Central memory CD4-positive, alpha-beta T cell (primary cell): ENCODE data around the gene CSRNP3.

ENCODE experiments used
- DNase-seq: peaks from one replicate; pipeline ENCODE4 v3.0.0; 2022

Gene CSRNP3

DNA sequence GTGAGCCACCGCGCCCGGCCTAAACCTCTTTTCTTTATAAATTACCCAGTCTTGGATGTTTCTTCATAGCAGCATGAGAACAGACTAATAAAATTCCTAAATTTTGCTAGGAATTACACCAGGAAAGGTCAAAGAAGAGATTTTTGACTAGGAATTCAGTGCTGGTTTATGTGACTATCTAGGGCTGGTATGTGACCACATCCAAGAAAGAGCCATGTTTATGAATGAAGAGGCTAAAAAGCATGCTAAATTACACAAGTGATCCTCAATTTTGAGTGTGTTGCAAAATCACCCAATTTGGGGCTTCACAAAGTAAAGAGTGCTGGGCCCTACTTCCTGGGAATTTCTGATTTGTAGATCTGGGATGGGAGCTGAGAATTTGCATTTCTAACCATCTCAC is 123.6 kb downstream of the CSRNP3 start:
- no peak for DNase-seq

DNA sequence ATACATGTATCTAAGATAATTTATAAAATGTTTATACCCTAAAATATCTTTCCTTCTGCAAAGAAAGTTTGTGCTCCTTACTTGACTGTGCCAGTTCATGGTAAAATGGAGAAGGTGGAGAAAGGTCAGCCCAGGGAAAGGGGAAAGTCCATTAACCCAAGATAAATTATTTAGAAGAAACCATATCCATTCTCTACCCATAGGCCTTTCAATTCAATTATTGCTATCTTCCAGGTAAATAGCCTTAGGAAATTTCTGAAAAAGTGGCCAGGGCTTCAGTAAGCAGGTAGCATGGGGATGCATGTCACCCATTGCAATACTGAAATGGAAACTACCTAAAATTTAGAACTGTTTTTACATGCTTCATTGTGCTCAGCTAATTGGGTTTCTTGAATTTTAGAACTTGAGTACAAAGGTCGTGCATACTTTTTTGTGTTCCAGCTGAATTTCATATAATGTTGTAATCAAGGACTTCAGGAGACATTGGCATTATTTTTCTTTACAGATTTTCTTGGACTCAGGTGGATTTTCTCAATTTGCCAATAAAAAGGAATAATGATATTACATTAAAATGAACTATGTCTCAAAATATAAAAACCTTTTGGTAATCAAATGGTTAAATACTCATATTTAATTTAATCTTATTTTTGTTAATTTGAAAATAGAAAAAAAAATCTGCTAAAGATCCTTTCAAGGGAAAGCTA is 124.9 kb downstream of the CSRNP3 start:
- no peak for DNase-seq

DNA sequence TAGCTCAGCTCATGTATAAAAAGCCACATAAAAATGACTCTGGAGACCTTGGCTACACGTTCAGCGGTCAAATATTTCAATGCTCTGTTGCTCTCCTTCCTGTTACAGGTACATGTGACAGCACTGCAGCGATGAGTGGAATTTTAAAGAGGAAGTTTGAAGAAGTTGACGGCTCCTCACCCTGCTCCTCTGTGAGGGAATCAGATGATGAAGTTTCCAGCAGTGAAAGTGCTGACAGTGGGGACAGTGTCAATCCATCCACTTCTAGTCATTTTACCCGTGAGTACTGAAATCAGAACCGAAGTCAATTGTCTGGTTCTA is 125.4 kb downstream of the CSRNP3 start:
- DNase-seq = no peak

DNA sequence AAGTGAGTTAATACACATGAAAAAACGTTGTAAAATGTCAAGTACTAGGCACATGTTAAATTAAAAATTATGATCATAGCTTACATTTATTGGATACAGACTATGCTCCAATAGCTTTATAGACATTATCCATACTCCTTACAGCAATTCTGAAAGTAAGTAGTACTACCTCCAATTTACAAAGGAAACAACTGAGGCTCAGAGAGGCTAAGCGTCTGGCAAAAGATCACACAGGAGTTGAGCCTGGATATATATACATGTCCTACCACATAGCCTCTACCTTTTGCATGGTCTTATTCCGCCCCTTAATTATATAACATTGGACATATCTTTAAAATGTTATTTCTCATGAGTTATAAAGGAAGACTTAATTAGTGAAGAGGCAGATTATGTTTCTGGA is 127.3 kb downstream of the CSRNP3 start:
- DNase-seq = no peak

DNA sequence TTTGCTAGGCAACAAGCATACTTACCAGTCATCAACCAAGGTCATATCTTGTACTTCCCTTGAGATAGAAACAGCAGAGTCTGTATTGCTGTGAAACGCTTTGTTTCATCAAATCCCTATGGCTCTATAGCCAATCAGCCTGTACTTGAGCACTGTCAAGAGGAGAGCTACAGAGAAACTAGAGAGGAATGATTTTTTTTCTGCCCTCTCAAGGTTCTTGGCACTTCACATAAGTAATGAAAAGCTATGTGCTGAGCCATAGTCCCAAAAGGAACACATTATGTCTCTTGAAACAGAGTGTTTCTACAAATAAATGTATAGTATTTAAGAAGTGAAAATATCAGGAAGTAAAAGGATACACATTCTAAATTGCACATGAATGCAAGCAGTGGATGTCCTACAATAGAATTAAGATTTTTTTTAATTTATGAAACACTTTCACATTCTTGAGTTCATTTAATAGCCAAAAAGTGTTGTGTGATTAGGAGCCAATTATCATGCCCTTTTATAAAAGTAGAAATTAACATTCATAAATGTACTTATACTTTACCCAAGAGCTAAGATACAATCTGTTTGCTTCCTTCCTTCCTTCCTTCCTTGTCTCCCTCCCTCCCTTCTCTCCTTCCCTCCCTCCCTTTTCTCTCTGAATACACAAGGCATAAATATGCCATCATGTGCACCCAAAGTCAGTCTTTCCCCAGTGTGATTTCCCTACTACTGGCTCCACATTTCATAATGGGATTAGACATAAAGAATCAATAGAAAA is 131.8 kb downstream of the CSRNP3 start:
- no peak for DNase-seq

DNA sequence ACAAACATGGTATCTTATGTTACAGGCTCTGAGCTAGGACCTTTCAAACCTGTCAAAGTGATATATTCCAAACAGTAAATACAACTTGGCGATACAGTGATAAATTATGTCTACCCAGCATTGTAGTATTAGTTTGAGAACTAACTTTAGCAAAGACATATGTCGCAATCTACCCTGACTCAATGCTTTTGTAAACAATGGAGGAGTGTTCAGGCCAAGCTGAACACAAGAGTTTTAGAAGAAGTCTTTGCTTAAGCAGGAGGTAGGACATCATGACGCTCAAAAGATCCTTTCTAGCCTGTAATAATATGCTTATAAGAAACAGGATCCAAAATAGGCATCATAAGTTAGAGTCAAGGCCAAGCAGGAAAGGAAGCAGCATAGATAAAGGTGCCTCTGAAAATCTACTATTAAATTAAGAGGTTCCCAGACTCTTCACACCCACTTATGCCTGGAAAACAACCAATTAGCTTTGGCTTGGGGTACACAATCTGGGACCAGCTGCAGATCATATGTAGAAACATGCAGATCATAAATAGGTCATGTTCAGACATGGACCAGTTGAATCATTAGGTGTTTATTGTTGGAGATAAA is 132.5 kb downstream of the CSRNP3 start:
- no peak for DNase-seq

DNA sequence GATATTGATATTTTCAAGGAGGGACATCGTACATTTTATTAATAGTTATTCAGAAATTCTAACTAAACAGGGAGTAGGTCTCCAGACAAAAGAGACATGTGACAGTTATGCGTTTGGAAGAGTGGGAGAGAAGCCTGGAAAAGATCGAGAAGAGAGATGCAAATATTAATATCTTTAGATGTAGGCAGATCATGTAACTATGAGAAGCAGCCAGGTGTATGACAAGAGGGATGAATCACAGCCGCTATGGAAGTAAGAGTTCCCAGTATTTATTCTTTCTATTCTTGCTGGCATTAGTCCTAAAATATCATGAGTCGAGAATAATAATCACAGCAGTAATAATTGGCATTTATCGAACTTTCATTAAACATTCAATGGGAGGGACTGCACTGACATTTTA is 140.2 kb downstream of the CSRNP3 start:
- DNase-seq = no peak

DNA sequence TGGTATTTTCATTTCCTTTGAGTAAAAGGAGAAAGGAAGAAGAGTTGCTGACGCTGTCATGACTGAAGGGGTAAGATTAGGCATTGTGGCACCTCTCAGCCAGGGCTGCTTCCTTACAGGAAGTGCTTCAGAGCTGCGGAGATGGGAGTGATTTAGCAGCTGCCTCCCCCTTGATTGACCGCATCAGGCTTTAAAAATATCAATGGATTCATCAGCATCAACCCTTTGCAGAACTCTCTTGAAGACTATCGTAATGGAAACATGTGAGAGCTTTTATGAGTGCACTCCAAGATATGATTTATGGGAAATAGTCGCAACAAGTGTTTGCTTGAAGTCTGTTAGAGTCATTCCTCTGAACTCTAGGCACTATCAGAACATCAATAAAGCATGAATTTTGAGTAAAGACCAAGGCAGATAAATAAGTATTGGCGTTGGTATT is 141.1 kb downstream of the CSRNP3 start:
- no peak for DNase-seq

DNA sequence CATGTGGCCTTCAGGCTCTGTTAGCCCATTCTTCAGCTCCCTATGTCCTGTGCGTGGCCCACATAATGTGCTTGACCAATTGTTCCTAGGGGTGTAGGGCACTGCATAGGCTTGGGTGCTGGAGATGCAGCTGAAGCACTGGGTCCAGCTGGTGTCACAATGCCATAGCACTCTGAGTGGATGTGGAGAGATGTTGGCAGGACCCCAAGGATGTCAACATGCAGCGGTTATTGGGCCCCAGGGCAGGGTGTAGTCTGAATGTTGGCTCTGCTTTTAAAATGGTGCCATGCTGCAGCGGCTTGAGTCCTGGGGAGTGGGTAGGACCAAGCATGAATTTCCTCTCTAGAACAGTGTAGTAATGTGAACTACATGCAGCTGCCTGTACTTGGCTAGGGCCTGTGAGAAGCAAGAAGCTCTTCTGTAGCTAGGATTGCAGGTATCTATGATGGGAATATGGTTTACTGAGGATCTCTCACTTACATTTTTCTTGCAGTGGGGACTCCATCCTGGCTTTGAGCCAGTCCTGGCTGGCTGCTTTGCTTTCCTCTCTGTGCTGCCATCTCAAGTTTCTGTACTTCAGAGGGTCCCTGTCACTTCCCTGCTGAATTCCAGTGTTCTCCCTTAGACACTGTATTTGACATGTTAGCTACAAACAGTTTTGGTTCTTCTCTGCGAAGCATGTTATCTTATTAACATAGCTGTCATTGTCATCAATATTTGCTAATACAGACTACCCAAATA is 148.4 kb downstream of the CSRNP3 start:
- no peak for DNase-seq

DNA sequence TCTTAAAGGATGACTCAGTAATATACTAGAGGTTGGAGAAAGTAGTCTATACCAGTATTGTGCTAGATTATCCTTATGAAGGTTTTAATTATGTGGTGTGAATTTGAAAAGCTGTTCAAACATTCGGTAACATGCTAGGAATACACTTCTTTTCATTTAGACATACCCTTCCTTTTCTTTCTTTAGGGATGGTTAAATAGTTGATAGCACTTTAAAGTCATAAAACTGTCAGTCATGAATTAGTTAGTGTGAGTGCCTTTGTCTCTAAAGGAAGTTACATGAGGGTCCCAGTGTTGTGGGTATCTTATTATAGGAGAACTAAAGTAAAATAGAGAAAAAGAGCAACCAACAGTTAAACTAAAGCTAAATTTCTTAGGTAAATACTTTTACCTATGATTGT is 149.3 kb downstream of the CSRNP3 start:
- no peak for DNase-seq

DNA sequence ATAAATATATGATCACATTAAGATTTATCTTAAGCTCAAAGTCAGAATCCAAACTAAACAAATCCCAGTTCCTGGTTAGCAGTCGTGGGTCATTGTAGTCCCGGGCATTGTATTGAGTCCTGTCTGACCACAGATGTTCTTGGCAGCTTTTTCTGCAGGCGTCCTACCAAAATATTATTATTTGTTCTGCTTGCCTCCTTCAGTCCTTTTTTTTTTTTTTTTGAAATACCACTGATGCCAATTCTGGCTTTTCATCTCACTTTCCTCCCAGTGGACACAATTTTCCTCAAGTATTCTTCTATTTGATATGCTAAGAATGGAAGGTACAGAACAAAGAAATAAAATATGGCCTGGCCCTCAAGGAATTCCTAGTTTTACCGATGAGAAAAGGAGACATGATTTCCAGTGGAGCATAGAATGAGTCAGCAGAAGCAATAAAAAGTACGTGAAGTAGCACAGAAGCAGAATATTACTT is 151.6 kb downstream of the CSRNP3 start:
- no peak for DNase-seq

DNA sequence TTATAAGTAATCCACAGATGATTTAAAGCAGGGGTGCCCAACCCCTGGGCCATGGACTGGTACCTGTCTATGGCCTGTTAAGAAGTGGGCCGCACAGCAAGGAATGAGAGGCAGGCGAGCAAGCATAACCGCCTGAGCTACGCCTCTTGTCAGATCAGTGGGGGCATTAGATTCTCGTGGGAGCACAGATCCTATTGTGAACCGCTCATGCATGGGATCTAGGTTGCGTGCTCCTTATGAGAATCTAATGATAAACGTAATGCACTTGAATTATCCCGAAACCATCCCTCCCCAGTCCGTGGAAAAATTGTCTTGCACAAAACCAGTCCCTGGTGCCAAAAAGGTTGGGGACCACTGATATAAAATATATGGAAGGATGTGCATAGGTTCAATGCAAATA is 153.7 kb downstream of the CSRNP3 start:
- DNase-seq = no peak

DNA sequence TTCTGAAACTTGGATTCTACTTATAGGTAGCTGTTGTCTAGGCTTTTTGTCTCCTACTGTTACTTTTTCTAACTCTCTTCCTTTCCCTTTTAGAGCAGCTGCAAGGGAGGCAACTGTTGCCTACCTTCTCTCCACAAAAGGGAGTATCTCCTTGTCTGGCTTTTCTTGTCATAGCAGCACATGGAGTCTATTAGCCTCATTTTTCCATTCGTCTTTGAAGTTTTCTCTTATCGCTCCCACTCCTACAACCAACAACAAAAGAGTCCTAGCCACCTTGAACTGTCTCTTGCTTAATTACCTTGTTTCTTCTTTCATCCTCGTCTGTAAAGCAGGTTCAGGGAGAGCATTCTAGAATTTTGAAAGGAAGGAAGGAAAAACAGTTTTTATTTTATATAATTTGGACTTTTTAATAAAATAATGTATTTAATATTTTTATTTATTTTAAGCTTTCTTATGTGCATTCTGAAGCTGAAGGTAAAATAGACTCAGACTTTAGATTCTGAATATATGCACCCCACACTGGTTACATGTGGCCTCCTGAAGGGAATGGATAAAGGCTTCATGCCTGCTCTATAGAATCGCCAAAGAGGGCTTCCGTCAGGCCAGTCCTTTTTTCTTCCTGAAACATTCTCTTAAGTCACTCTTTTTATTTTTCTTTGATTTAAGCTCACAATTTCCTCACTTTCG is 154.4 kb downstream of the CSRNP3 start:
- DNase-seq = no peak

DNA sequence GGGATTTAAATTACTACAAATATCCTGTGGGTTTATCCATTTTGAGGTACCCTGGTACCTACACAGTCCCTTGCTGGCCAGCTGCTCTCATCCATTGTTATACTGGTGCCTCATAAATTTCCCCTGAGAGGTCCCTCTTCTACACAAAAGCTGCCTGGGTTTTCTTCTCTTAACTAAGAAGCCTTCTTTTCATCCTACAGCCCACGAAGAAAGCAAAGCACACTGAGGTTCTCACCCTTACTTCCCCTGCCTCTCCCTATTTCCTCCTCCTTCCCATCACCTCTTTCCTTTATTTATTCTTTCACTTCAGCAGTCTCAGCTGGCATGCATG is 154.9 kb downstream of the CSRNP3 start:
- DNase-seq = no peak

DNA sequence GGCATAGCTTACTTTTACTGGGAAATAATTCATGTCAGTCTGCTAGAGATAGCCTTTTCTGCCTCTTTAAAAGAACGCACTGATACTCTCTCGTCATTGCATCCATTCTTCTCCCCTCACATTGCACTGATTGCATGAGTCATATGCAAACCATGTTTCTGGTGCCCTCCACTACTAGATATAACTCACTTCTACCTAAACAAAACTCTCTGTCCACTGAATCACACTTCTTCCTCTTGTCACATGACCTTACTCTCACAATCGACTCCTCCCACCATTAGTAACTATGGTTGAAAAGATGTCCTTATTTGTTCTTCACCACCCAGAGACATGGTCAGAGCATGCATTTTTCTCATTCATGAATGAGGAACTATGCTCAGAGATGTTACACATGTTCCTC is 158.0 kb downstream of the CSRNP3 start:
- DNase-seq = no peak

DNA sequence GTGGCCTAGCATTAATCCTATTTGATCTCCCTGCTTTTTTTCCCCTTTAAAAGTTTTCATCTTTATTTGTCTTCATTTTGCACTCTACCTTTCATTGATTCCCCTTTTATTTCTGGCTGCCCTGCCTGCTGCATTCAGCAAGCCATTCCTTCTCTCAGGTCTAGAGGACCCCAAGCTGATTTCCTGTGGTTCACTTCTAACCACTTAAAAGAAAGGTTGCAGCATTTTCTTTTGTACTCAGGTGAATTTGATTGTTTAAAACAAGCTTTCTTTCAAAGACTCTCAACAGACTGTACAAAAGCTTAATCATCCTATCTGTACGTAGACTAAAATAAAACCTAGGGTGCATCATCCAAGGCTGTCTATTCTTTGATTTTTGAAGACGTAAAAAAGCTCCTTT is 160.3 kb downstream of the CSRNP3 start:
- no peak for DNase-seq

DNA sequence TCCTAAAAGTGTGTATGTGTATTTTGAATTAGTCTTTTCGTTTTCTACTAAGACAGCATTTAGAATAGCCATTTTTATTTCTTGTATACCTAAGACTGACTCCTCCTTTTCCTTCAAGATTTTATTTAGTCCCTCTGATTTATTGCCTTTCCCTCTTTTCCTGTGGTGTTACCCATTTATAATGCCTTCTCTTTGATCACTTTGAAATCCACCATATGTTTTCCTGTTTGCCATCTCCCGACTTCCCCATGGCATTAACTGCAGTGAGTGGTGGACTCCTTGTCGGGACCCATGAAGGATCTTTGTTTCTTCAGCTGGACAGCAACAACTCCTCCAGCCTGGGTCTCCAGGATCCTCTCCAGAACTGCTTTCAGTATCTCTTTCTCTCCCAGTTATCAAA is 160.7 kb downstream of the CSRNP3 start:
- DNase-seq = no peak

DNA sequence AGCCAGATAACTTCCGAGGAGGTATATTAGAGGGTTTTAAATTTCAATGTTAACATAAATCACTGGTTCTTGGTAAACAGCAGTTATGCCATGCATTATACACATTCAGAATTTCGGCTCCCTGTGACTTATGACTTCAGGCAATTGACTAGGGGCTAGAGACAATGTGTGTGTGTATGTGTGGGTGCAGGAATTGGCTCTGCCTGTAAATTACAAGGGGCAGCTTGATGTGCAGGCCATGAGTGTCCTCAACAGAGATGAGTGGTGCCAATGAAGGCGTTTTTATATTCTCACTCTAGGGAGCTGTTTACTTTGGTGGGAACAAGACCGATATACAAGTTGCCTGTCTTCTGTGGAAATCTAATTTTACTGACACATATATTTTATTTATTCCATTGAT is 161.6 kb downstream of the CSRNP3 start:
- no peak for DNase-seq

DNA sequence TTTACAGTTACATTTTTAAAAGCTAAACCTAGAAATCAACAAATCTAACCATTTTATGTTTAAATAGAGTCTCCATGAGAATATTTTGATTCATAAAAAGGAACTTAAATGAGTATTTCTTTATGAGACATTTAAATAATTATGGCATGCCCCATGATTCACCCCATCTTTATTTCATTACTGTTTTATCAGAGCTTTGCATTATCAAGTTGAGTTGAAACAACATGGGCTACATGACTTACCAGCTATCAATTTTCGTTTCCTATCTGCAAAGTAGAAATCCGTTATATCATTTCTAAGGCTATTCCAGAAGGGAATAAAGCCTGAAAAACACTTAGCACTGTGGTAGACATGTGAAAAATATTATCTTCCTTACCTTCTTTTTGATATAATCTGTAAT is 163.1 kb downstream of the CSRNP3 start:
- no peak for DNase-seq

DNA sequence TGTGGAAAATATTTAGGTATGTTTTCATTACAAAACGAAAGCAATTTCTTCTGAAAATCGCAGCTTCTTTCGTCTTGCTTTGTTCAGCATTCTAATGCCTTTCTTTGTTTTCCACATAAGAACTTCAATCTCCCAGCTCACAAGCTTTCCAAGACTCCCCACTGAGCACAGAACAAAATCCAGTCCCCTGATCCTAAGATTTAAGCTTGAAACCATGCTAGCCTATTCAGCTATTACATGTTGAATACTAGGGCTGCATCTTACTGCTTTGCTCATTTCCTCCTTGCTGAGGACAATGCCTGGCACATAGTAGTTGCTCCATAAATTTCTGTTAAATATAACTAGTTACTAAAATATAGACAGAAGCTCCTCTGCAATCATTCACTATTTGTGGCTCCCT is 163.9 kb downstream of the CSRNP3 start:
- DNase-seq = no peak

DNA sequence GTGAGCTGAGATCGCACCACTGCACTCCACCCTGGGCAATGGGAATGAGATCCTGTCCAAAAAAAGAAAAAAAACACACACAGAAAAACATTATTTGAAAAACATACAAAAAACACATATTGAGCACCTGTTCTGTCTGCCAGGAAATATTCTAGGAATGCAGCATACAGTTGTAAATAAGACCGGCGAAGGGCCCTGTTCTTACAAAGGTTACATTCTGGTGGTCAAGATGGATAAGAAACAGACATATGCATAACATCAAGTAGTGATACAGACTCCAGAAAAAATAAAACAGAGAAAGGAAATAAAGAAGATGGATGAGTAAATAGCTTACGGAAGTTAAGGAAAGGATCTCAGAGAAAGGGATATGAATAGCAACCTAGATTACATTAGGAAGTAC is 164.8 kb downstream of the CSRNP3 start:
- DNase-seq = no peak

DNA sequence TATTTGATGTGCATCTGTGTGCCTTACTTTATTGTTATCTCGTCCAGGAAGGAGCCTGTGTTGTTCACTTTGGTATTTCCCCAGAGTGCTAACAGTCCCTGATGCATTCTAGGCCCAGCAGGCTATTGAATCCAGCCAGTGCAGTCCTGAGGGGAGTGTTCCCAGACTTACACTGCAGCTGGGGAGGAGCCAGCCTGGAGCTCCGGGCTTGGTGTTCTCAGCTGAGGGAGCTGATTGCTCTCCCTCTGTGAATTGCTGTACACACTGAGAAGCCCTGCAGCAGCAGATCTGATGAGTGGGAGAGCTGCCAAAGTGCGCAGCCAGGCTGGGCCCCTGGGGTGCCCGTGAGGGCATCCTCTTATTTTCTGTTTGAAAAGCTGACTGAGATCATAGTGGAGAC is 165.4 kb downstream of the CSRNP3 start:
- no peak for DNase-seq

DNA sequence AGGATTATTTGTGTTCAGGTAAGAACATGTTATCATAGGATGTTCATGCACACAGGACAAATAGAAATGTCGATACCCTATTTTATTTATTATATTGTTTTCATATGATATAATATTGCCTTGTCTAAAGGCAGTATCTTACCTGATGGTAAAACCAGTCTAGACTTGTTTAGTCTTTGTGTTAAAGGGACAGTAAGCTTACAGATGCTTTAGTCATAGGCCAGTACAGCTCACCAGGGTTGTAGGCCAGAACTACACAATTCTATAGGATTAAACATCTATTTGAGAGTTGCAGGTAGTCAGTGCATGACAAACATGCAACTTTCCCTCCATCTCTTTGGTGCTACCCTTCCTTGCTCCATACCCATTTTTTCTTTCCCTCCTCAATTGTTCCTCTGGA is 166.0 kb downstream of the CSRNP3 start:
- DNase-seq = no peak
